Suppressor macrophage treated with lipopolysaccharide for 4 hours (primary cell): Measurements from ENCODE around the gene CEP63.

Source experiments
- DNase-seq: peaks from one replicate; pipeline ENCODE4 v3.0.0-alpha.2; 2020

The CEP63 gene

GRCh38 chr3:134485718-134486576 is at the start of gene CEP63, which contains the start of gene ANAPC13:
Gene CEP63, plus strand, starts transcription at chr3:134486057. Its CDS starts 9,264 bp downstream, at chr3:134495321.
Gene ANAPC13, minus strand, starts transcription at chr3:134485985. Its CDS starts 3,081 bp downstream, at chr3:134482904.
- peak; percentile 97 for DNase-seq

- no peak for DNase-seq
Measured at GRCh38 chr3:134437211-134437752, 48.6 kb upstream of the CEP63 start.

DNA sequence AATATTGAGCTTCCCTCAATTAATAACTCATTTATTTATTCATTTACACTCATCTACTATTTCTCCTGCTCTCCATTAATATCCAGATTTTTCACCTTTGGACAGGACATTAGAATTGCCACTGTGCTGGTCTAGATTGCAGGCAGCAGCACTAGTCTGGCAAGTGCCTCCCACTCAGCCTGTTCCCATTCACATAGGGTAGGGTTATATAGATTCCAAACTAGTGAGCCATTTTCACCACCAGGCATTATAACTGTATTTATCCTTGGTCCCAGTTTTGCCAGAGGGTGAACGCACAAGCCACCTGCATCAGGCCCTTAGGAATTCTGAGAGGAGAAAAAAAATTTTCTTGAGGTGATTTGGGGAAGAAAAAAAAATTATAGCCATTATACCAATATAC is 44.5 kb upstream of the CEP63 start:
- DNase-seq: no peak

DNA sequence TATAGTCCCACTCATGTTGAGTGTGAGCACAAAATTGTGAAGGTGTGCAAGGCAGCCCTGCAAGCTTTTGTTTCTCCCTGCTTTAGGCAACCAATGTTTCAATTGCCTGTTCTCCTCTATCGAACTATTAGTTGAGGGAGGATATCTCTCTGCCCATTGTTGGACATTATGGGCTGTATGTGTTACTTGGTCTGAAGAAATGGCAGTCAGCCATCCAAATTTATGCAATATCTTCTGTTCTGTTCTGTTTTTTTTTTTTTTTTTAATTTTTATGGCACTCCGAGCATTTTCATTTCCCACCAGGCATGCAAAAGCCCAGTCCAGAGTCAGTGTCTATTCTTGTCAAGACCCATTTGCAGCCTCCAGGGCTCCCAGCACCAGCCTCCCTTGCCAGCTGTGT is 44.0 kb upstream of the CEP63 start:
- DNase-seq: no peak

DNA sequence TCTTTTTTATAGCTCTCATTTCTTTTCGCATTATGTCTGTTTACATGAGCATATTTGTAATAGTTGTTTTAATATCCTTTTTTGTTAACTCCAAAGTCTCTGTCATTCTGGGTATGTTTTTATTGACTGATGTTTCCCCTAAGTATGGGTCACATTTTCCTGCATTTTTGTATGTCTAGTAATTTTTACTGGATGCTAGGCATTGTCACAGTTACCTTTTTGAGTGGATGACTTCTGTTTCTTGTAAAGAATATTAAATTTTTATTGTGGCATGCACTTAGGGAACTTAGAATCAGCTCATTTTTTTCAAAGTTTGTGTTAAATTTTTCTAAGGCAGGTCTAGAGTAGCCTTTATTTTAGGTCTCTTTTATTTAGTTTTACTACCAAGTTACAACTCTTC is 40.8 kb upstream of the CEP63 start:
- DNase-seq: no peak

DNA sequence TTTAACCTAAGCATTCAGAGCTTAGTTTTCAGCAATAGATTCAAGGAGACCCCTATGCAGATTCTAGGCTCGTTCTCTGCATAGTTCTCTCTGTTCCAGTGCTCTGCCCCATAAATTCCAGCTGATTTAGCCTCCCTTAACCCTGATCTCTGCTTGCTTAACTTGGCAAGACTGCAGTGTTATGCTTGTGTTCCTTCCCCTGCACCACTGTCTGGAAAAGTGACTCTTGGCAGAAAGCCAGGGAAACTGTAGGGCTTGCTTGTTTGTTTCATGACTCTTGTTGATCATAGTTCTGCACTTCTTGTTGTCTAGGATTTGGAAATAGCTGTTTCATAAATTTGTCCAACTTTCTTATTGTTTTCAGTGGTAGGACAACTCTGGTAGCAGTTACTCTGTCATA is 40.2 kb upstream of the CEP63 start:
- peak; percentile 14 for DNase-seq

- DNase-seq: peak; percentile 65
Measured at GRCh38 chr3:134446800-134447199, 39.1 kb upstream of the CEP63 start.

DNA sequence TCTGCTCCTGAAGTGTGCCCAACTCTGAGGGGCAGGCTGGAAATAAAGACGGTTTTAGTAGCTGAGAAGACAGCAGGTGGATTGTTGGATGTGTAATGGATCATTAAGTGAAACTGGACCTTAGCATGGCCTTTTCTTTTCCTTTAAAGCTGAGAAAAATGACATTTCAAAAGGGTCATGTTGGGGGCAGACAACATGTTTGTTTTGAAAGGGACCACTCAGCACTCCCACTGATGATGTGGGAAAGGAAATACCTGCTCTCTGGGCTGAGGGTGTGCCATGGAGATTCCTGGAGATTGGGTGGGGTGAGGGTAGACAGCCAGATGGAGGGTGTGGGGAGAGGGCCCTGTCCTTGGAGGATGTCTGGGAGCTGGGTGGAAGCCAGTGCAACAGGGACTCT is 38.5 kb upstream of the CEP63 start:
- DNase-seq: no peak

DNA sequence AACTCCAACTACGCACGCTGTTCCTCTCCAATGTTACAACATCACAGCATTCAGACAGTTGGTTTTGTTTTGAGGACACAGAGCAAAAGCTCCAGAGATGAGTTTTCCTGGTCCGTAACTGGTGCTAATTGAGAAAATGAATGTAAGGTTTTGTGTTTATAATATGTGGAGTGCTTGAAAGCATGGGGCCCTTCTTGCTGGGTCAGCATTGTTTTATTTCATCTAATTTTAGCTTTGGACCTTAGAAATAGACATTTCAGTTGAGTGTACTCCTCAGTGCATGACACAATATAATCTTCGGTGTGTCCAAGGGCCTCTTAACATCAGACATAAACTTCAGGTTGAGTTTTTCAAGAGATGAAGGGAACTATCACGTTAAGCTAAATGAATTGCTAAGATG is 37.2 kb upstream of the CEP63 start:
- no peak for DNase-seq

DNA sequence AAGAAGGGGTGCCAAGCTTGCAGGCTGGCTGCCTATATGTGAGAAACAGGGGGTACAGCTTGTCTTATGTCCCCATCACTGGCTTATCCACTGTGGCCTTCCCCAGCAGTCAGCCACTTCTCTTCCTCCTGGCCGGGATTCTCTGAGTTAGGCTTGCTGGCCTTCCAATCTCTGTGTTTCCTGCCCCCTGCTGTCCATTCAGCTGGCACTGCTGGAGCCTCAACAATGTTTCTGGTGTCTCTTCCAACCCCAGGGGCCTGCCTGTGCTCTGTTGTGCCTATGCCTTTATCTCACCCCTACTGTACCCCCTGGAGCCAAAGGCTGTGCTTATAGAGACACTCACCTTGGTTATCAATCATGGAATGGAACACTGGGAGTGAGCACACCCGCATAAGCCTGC is 36.6 kb upstream of the CEP63 start:
- DNase-seq: no peak

DNA sequence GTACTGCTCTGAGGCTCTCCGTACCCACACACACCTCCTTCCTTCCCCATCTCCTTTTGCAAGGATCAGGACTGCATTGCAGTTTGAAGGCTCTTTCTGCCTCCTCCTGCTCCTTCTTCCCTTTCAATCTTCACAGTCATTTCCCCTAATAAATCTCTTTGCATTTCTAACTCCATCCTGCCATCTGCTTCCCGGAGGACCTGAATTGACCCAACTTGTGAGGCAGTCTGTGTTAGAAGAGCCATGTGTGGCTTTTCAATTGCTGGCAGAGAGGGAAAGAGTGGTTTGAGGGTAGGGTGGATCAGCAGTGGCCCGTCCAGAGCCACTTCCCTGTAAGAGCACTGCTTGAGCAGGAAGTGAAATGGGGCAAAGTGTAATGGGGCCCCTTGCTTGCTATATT is 35.9 kb upstream of the CEP63 start:
- no peak for DNase-seq

GRCh38 chr3:134453631-134454030 is 32.2 kb upstream of the CEP63 start:
- no peak for DNase-seq

DNA sequence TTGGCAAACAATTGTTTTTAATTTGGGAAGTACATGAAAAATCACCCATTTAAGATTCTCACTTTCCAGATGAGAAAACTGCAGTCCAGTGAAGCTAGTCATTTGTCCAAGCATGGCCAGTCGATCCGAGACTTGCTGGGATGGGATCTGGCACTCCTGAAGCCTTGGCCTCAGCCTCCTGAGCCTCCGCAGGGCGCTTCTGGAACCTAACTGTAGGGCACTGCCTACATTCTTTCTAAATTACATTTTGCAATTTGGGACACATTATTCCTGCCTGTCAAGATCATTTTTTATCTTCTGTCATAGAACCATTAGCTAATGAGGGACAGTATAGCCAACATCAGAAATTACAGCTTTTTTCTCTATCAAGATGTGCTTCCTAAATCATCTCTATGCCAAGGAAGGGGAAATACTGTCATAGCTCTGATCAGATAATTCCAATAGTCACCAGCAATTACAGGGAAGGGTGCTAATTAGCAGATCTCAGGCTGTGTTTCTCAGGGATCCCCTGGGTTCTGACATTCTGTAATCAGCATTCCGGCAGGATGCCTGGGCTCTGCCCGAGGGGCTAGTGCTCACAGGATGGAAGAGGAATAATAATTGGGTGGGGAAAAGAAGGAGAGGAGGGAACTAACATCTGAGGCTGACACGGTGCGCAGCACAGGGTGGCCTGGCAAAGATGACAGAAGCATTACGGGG is 28.3 kb upstream of the CEP63 start:
- no peak for DNase-seq

DNA sequence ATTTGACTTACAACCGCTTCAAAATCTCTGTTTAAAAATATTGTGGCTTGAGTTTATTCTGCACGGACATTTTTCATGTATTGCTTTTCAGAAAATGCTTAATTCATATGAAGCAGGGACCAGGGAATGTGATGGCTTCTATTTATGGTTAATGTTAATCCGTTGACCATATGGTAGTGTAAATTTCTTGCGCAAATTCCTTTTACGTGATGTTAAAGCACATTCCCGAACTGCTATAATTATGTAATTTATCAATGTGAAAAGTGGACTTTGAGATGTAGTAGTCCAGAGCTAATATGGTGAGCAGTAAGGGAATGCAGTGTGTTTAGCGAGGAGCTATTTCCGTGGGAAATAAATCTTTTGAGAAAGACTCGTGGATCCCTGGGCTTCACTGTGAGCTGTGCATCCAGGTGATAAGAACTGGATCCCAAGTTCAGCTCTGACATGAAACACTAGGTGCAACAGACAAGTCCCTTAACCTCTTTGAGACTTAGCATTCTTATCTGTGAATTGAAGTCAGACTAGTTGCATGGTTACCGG is 27.4 kb upstream of the CEP63 start:
- no peak for DNase-seq

- DNase-seq: no peak
Measured at GRCh38 chr3:134459562-134459961, 26.3 kb upstream of the CEP63 start.

- no peak for DNase-seq
Measured at GRCh38 chr3:134460965-134461364, 24.9 kb upstream of the CEP63 start.

DNA sequence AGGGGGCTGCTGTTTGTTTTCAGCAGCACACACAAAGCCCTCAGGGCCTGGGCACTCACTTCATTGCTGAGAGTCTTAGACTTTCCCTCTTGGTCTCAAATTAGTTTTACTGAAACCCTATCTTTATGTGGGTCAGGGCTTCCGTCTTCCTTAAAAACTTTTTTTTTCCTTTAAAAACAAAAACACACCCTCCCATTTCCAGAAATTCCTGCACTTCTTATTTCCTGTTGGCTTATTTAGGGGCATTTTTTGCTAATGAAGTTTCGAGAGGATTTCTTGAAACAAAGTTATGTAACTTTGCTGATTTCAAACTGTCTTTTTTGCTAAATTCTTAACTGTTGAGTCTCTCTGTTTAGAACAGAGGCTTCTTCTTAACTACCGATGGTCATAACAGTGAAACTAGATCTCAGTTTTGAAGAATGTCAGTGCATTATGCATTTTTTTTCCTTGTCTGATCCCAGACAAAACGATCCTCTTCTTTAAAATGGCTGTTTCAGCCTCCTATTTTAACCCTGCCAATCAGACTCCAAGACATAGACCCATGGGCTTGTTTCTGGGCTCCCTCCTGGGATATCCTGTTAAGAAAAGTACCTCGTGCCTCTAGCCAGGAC is 23.4 kb upstream of the CEP63 start:
- DNase-seq: no peak

DNA sequence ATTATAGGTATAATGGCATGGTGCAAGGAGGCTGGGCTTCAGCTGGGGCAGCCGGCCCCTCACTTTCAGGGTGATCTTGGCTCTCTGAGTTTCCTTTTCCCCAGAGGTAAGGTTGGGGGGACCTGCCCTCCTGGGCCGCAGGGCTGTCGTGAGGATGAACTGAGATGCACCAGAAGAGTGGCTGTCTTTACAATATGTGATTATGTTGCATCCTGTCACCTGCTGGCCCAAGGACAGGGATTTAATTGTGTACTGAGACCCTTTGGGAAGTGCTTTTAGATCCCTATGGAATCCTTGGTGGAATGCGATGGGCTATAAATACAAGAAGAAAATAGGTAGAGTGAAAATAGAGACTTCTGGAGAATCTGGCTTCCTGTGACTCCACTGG is 22.2 kb upstream of the CEP63 start:
- no peak for DNase-seq

DNA sequence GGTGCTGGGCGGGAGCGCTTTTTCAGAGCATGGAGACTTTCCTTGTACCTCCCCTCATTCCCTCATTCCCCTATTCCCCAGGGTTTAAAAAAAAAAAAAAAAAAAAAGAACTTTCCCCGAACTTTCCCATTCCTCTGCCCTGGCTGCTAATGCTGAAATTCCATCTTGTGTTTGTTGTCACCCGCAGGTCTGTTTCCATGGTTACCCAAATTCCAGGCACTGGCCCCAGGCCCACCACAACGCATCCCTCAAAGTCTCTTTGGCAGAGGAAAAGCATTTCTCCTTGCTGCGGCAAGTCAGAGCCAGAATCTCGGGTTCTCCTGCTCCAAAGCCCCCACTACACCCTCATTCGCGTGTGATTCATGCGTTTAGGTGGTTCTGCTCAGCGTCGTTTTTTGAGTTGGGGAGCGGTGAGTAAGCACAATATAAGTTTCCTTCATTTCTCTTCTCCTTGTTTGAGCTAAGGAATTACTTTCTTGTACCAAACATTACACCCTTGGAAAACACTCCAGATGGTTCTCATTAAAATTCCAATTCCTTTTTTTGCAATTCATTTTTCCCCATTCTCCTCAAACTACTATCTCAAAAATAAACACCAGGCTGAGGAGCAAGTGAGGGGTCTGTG is 21.7 kb upstream of the CEP63 start:
- no peak for DNase-seq

- no peak for DNase-seq
Measured at GRCh38 chr3:134464689-134465365, 21.0 kb upstream of the CEP63 start.

- DNase-seq: no peak
Measured at GRCh38 chr3:134466331-134466730, 19.5 kb upstream of the CEP63 start.

DNA sequence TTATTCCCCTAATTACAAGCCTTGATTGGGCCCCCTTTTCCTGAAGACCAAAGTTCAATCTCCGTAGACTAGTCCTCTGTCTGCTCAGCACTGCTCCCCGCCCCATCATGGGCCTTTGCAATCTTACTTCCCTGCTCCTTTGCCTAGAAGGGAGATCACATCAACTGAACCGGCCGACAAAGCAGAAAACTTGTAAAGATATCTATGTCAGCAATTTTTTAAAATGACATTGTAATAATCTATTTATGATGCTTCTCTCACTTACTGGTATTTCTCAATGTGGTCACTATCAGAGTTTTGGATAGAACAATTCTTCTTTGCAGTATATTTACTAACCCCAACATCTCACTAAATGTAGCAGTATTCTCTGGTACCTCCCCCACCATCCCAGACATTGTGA is 17.3 kb upstream of the CEP63 start:
- no peak for DNase-seq
